OCI-LY7 (cell line): ENCODE data around the gene LYZL1. TPM values are rescaled to one million over a fixed set of nuclear protein-coding genes. Genes with fewer than 3 reads are reported as not detected.

Source experiments
- BruUV-seq: library from RNA; stranded (reverse); fragments of 400-500 nt; replicated peaks from 2 replicates; lab custom pipeline; 2021; lab: Mats Ljungman, UMichigan
- CTCF ChIA-PET: fragments of 300-600 bp; sonication (Branson Sonifier 250); formaldehyde crosslinking; loops from one replicate; lab custom pipeline; 2022; ENCODE audit warnings: antibody characterized with exemption; ENCODE audit not compliant: unreplicated experiment; lab: Charles Lee
- POLR2A ChIA-PET: fragments of 300-600 bp; sonication (Branson Sonifier 250); formaldehyde crosslinking; loops from one replicate; lab custom pipeline; 2022; ENCODE audit warnings: antibody characterized with exemption; lab: Charles Lee
- DNase-seq: peaks from one replicate; pipeline ENCODE4 v3.0.0-alpha.2; 2015; ENCODE audit warnings: low spot score
- H2AFZ ChIP-seq: fragments of 200-600 bp; sonication (generic), shearing (Covaris generic); 2 replicates; pipeline ENCODE4 v1.6.1; 2014; ENCODE audit warnings: mild to moderate bottlenecking, antibody characterized with exemption, low read length, moderate library complexity
- H3K27ac ChIP-seq: fragments of 200-600 bp; sonication (generic); 2 replicates; pipeline ENCODE4 v1.5.1; 2014; ENCODE audit warnings: mixed run types, low read depth, mild to moderate bottlenecking, moderate library complexity, low read length, inconsistent platforms; ENCODE audit not compliant: poor library complexity, severe bottlenecking
- H3K36me3 ChIP-seq: fragments of 200-600 bp; sonication (generic); 2 replicates; pipeline ENCODE4 v1.6.1; 2014; ENCODE audit warnings: mild to moderate bottlenecking, antibody characterized with exemption, low read length, moderate library complexity, mixed read lengths; ENCODE audit not compliant: insufficient read depth
- H3K4me1 ChIP-seq: fragments of 200-600 bp; sonication (generic); 2 replicates; pipeline ENCODE4 v1.5.1; 2014; ENCODE audit warnings: mild to moderate bottlenecking, low read length; ENCODE audit not compliant: insufficient read depth, poor library complexity, severe bottlenecking
- H3K4me2 ChIP-seq: fragments of 200-600 bp; sonication (generic); 2 replicates; pipeline ENCODE4 v1.6.1; 2014; ENCODE audit warnings: mild to moderate bottlenecking, low read length
- H3K4me3 ChIP-seq: fragments of 200-600 bp; sonication (generic); 2 replicates; pipeline ENCODE4 v1.5.1; 2014; ENCODE audit warnings: mild to moderate bottlenecking, low read depth, low read length; ENCODE audit not compliant: poor library complexity, severe bottlenecking
- H3K79me2 ChIP-seq: fragments of 200-600 bp; sonication (generic); 2 replicates; pipeline ENCODE4 v1.6.1; 2016; ENCODE audit warnings: low read depth, mild to moderate bottlenecking, low read length, moderate library complexity, mixed read lengths; ENCODE audit not compliant: insufficient read depth
- H3K9me2 ChIP-seq: fragments of 200-600 bp; sonication (generic); 2 replicates; pipeline ENCODE4 v1.6.1; 2016; ENCODE audit warnings: mild to moderate bottlenecking, low read length, mixed read lengths; ENCODE audit not compliant: insufficient read depth
- H3K9me3 ChIP-seq: fragments of 200-600 bp; sonication (generic); 2 replicates; pipeline ENCODE4 v1.6.1; 2014; ENCODE audit warnings: mild to moderate bottlenecking, mixed run types, low read length, mixed read lengths
- H4K20me1 ChIP-seq: fragments of 200-600 bp; sonication (generic); 2 replicates; pipeline ENCODE4 v1.6.1; 2014; ENCODE audit warnings: mild to moderate bottlenecking, antibody characterized with exemption, low read length, moderate library complexity, mixed read lengths; ENCODE audit not compliant: insufficient read depth
- EZH2phosphoT487 ChIP-seq: fragments of 200-600 bp; sonication (generic); IDR thresholded peaks from 2 replicates; pipeline ENCODE4 v1.6.1; 2018; ENCODE audit warnings: low read depth, borderline replicate concordance, mild to moderate bottlenecking, mixed run types, antibody characterized with exemption, low read length, moderate library complexity, mixed read lengths
- intact Hi-C: fragments of 100-400 bp; cut with micrococcal nuclease; formaldehyde crosslinking; loops from one replicate; pipeline ENCODE4 v1.10.0; 2022; ENCODE audit not compliant: unreplicated experiment
- total RNA-seq, 2 experiments: library from RNA; depleted of rRNA in 1 of 2; stranded (reverse); fragments of >200 nt in 1 of 2; shearing (Covaris generic) in 1 of 2; gene quantifications; 2 replicates each; pipeline ENCODE4 v1.2.3, GENCODE V29; 2014 to 2022
- TF ChIP-seq, protein P1 (sequence below): fragments of 200-600 bp; sonication (generic); conservative IDR thresholded peaks from 2 replicates; pipeline ENCODE4 v1.5.1; 2014; ENCODE audit warnings: mild to moderate bottlenecking, antibody characterized with exemption, low read length, moderate library complexity, mixed read lengths

LYZL1 gene
- total RNA-seq, 2 experiments from 2014 or later: not detected

DNA sequence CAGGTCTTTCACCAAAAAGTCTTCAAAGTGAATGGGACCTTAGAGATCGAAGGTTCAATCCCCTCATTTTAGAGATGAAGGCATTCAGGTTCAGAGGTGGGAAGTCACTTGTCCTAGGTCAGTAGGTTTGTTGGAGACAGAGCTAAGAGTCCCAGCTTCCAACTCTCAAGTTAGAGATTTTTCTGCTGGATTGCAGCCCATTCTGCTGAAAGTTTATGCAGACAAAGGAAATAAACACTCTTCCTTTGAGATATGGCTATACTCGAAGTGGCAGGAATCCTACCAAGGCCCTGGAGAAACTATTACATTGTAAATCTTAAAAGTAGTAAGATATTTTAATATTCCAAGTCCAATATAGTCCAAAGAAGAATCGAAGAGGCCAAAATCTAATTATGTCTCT lies 64.4 kb downstream of the LYZL1 start:
- no peaks in the 10 kb centered on the region for H3K4me1 ChIP-seq
- no peaks in the 10 kb centered on the region for H3K9me3 ChIP-seq
- H3K36me3 ChIP-seq: no peaks in the 10 kb centered on the region
- intact Hi-C loops: no loop called here
- DNase-seq: no peak
- H3K27ac ChIP-seq: no peak overlapping the region
- H3K79me2 ChIP-seq: no peaks in the 10 kb centered on the region
- BruUV-seq: no TSS peak
- ChIA-PET CTCF (no interaction called here), POLR2A (no interaction called here)
- no peaks in the 10 kb centered on the region for H4K20me1 ChIP-seq
- TF ChIP-seq, protein P1, sequence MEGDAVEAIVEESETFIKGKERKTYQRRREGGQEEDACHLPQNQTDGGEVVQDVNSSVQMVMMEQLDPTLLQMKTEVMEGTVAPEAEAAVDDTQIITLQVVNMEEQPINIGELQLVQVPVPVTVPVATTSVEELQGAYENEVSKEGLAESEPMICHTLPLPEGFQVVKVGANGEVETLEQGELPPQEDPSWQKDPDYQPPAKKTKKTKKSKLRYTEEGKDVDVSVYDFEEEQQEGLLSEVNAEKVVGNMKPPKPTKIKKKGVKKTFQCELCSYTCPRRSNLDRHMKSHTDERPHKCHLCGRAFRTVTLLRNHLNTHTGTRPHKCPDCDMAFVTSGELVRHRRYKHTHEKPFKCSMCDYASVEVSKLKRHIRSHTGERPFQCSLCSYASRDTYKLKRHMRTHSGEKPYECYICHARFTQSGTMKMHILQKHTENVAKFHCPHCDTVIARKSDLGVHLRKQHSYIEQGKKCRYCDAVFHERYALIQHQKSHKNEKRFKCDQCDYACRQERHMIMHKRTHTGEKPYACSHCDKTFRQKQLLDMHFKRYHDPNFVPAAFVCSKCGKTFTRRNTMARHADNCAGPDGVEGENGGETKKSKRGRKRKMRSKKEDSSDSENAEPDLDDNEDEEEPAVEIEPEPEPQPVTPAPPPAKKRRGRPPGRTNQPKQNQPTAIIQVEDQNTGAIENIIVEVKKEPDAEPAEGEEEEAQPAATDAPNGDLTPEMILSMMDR: no peak
- no peak for TF ChIP-seq EZH2phosphoT487
- H3K4me3 ChIP-seq: no peak overlapping the region
- no peaks in the 10 kb centered on the region for H3K9me2 ChIP-seq
- no peak overlapping the region for H3K4me2 ChIP-seq
- no peak overlapping the region for H2AFZ ChIP-seq

- Histone ChIP-seq H3K36me3 (no peaks in the 10 kb centered on the region), H2AFZ (no peak overlapping the region), H4K20me1 (no peaks in the 10 kb centered on the region), H3K79me2 (no peaks in the 10 kb centered on the region), H3K4me1 (no peaks in the 10 kb centered on the region), H3K4me3 (no peak overlapping the region), H3K9me2 (no peaks in the 10 kb centered on the region), H3K27ac (no peak overlapping the region), H3K4me2 (no peak overlapping the region), H3K9me3 (no peaks in the 10 kb centered on the region)
- TF ChIP-seq, protein P1: no peak
- no peak for TF ChIP-seq EZH2phosphoT487
- BruUV-seq: no TSS peak
- intact Hi-C loops: no loop called here
- CTCF ChIA-PET: no interaction called here
- POLR2A ChIA-PET: no interaction called here
- DNase-seq: no peak
These were observed 65.2 kb downstream of the LYZL1 start for GRCh38 chr10:29353887-29354561.

DNA sequence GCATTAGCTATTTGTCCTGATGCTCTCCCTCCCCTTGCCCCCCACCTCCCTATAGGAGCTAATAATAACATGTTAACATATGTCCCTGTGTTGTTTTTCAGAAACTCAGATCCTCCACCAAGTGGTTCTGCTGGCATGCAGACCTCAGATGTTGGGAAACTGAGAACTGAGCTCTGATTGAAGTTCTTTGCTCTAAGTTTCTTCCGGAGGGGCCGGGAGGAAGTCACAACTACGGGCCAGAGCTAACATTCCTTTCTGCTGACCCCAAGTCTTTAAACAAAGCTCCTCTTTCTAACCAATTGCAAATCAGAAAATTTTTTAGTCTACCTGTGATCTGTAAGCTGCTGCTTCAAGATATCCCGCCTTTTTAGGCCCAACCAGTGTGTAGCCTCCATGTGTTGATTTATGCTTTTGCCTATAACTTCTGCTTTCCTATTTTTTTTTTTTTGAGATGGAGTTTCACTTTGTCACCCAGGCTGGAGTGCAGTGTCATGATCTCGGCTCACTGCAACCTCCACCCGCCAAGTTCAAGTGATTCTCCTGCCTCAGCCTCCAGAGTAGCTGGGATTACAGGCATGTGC lies 66.6 kb downstream of the LYZL1 start:
- CTCF ChIA-PET: no interaction called here
- no peaks in the 10 kb centered on the region for H3K9me3 ChIP-seq
- no peaks in the 10 kb centered on the region for H3K36me3 ChIP-seq
- no peak overlapping the region for H2AFZ ChIP-seq
- TF ChIP-seq EZH2phosphoT487: no peak
- no peak overlapping the region for H3K4me3 ChIP-seq
- no peak overlapping the region for H3K4me2 ChIP-seq
- no peaks in the 10 kb centered on the region for H4K20me1 ChIP-seq
- POLR2A ChIA-PET: no interaction called here
- no peaks in the 10 kb centered on the region for H3K4me1 ChIP-seq
- no peak overlapping the region for H3K27ac ChIP-seq
- H3K79me2 ChIP-seq: no peaks in the 10 kb centered on the region
- H3K9me2 ChIP-seq: no peaks in the 10 kb centered on the region
- no peak for DNase-seq
- intact Hi-C loops: no loop called here
- no TSS peak for BruUV-seq
